Tibial nerve (tissue), 4 donors: ENCODE measurements around the gene TRIP13. TPM values are rescaled to one million over a fixed set of nuclear protein-coding genes. Genes with fewer than 3 reads are reported as not detected.
"Not testable (repeated sequence)": the region's sequence is repeated elsewhere in the genome, so short reads cannot be mapped to it uniquely, and the experiment has no call there.

Source experiments
- DNase-seq, 2 donors: peaks; one replicate each; pipeline ENCODE4 v3.0.0-alpha.2; 2019; ENCODE audit warnings: low spot score in 2 of 2
- H3K27ac ChIP-seq, 4 donors: fragments of 200-600 bp; sonication (generic) in 3 of 4; one replicate each; pipeline ENCODE4 v1.5.1; 2017 to 2019; ENCODE audit warnings: mild to moderate bottlenecking in 1 of 4
- H3K27me3 ChIP-seq, 2 donors: fragments of 200-600 bp; sonication (generic) in 1 of 2; one replicate each; pipeline versions ENCODE4 v1.5.1 to v1.6.0; 2017 to 2019
- H3K36me3 ChIP-seq, 3 donors: fragments of 200-600 bp; sonication (generic); one replicate each; pipeline ENCODE4 v1.5.1; 2018 to 2019
- H3K4me1 ChIP-seq, 4 donors: fragments of 200-600 bp; sonication (generic) in 3 of 4; one replicate each; pipeline ENCODE4 v1.5.1; 2017 to 2019
- H3K4me3 ChIP-seq, 4 donors: fragments of 200-600 bp; sonication (generic) in 3 of 4; one replicate each; pipeline ENCODE4 v1.5.1; 2017 to 2019; ENCODE audit warnings: mild to moderate bottlenecking in 1 of 4, moderate library complexity in 1 of 4
- H3K9me3 ChIP-seq, 4 donors: fragments of 200-600 bp; sonication (generic) in 3 of 4; one replicate each; pipeline ENCODE4 v1.5.1; 2017 to 2019
- EP300 ChIP-seq, 2 donors: sonication (generic); formaldehyde crosslinking; IDR thresholded peaks; one replicate each; pipeline ENCODE4 v1.6.1; 2017; ENCODE audit warnings: antibody characterized with exemption in 2 of 2, mild to moderate bottlenecking in 1 of 2
- POLR2A ChIP-seq, 2 donors: fragments of 450-650 bp; IDR thresholded peaks; one replicate each; pipeline ENCODE4 v1.6.1; 2017; ENCODE audit warnings: antibody characterized with exemption in 2 of 2, mild to moderate bottlenecking in 2 of 2, moderate library complexity in 2 of 2
- WGBS, 2 donors: methylation state at CpG; one replicate each; pipeline ENCODE4 v1.1.5; 2018; 5-methylcytosine and 5-hydroxymethylcytosine counted together
- total RNA-seq, 4 donors: library from RNA; depleted of rRNA; stranded (reverse); fragments of >200 nt; gene quantifications; one replicate each; pipeline ENCODE4 v1.1.0, GENCODE V29; 2016
- TF ChIP-seq, protein P1 (sequence below), 5 experiments: fragments of 200-600 bp in 3 of 5; fragments of 450-650 bp in 2 of 5; sonication (generic) in 3 of 5; IDR thresholded peaks; one replicate each; pipeline ENCODE4 v1.5.1; 2016 to 2019; ENCODE audit warnings: antibody characterized with exemption in 5 of 5, mild to moderate bottlenecking in 3 of 5, moderate library complexity in 2 of 5

Gene TRIP13
- total RNA-seq, 4 donors from 2014 or later, result 0.30 to 1.3 (median 0.52) TPM

DNA sequence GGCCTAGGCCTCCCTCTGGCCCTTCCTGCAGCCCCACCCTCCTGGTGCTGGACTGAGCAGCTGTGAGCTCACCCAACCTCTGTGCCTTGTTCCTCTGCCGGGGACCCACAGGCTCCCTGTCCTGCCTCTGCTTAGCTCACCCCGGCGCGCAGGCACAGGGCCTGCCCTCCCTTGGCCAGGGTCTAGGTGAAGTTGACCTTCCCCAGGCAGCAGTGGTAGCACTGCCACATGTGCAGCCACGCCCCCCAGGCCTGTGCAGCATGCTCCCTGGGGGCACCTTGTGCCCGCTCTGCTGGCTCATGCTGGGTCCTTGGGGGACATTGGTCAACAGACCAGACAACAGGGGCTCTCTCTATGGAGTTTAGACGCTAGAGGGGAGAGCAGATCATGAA lies 18.1 kb downstream of the TRIP13 start:
- Histone ChIP-seq H3K9me3 (no peaks in the 10 kb centered on the region), H3K4me3 (no peak overlapping the region), H3K27ac (no peak overlapping the region), H3K27me3 (no peaks in the 10 kb centered on the region), H3K36me3 (peaks cover 0 to 22% (median 0%) of the 10 kb centered on the region in 3 donors), H3K4me1 (no peaks in the 10 kb centered on the region)
- no peak for TF ChIP-seq POLR2A (IDR thresholded peaks at IDR 0.05)
- TF ChIP-seq, protein P1, sequence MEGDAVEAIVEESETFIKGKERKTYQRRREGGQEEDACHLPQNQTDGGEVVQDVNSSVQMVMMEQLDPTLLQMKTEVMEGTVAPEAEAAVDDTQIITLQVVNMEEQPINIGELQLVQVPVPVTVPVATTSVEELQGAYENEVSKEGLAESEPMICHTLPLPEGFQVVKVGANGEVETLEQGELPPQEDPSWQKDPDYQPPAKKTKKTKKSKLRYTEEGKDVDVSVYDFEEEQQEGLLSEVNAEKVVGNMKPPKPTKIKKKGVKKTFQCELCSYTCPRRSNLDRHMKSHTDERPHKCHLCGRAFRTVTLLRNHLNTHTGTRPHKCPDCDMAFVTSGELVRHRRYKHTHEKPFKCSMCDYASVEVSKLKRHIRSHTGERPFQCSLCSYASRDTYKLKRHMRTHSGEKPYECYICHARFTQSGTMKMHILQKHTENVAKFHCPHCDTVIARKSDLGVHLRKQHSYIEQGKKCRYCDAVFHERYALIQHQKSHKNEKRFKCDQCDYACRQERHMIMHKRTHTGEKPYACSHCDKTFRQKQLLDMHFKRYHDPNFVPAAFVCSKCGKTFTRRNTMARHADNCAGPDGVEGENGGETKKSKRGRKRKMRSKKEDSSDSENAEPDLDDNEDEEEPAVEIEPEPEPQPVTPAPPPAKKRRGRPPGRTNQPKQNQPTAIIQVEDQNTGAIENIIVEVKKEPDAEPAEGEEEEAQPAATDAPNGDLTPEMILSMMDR (IDR thresholded peaks at IDR 0.05), result no peak
- no peak for TF ChIP-seq EP300 (IDR thresholded peaks at IDR 0.05)
- 90 to 96% methylated on average over 6 to 7 of the region's 7 CpGs for WGBS, 2 donors
- no peak for DNase-seq

DNA sequence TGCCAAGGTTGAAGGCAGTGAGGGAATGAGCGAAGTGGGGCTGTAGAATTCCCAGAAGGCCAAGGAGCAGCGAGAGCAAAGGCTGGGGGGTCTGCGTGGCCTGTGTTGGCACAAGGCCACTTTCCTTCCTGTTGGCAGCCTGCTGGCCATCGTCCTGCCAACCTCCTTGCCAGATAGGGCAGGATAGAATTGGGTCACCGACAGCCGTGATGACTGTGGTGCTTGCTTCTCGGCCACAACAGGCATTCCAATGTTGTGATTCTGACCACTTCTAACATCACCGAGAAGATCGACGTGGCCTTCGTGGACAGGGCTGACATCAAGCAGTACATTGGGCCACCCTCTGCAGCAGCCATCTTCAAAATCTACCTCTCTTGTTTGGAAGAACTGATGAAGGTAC lies 18.9 kb downstream of the TRIP13 start:
- 79 to 82% methylated on average over 11 of the region's 11 CpGs for WGBS, 2 donors
- DNase-seq, result no peak
- H3K36me3 ChIP-seq, result peaks cover 0 to 27% (median 0%) of the 10 kb centered on the region in 3 donors
- H3K9me3 ChIP-seq, result no peaks in the 10 kb centered on the region
- H3K27ac ChIP-seq, result no peak overlapping the region
- H3K4me3 ChIP-seq, result no peak overlapping the region
- TF ChIP-seq, protein P1 (IDR thresholded peaks at IDR 0.05), result no peak
- TF ChIP-seq POLR2A (IDR thresholded peaks at IDR 0.05) (no peak), EP300 (IDR thresholded peaks at IDR 0.05) (no peak)
- H3K4me1 ChIP-seq, result no peaks in the 10 kb centered on the region
- no peaks in the 10 kb centered on the region for H3K27me3 ChIP-seq

DNA sequence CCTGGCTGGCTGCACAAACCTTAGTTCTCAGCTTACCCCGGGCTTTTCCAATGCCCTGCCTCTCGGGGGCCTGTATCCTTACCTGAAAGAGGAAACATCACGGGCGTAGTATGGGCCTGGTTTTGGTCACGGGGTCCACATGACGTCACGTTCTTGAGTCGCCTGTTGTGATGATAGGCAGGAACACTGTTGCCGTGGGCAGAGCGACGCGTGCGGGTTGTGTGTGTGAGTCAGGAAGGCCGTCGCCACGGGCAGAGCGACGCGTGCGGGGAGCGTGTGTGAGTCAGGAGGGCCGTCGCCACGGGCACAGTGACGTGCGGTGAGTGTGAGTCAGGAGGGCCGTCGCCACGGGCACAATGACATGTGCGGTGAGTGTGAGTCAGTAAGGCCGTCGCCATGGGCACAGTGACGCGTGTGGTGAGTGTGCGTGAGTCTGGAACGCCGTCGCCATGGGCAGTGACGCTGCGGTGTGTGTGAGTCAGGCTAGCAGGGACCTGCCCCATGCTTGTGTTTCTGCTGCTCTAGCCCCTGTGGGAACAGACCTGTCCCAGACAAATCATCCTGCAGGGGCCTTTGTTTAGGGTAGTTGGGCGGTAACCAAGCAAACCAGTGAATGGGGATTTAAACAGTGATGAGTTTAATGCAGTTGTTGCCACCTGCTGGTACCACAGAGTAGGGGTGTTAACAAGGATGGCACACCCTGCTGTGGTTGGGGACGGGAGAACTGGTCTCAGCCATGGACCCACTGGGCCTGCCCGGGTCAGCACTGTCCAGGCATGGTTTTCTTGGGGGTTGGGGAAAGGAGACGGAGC lies 19.8 kb downstream of the TRIP13 start:
- Histone ChIP-seq H3K27me3 (no peaks in the 10 kb centered on the region), H3K36me3 (peaks cover 0 to 23% (median 0%) of the 10 kb centered on the region in 3 donors), H3K9me3 (no peaks in the 10 kb centered on the region), H3K4me1 (no peaks in the 10 kb centered on the region), H3K4me3 (no peak overlapping the region), H3K27ac (no peak overlapping the region)
- 90 to 94% methylated on average over 44 of the region's 44 CpGs for WGBS, 2 donors
- TF ChIP-seq EP300 (IDR thresholded peaks at IDR 0.05) (no peak), POLR2A (IDR thresholded peaks at IDR 0.05) (no peak)
- TF ChIP-seq, protein P1 (IDR thresholded peaks at IDR 0.05), result no peak
- no peak for DNase-seq

DNA sequence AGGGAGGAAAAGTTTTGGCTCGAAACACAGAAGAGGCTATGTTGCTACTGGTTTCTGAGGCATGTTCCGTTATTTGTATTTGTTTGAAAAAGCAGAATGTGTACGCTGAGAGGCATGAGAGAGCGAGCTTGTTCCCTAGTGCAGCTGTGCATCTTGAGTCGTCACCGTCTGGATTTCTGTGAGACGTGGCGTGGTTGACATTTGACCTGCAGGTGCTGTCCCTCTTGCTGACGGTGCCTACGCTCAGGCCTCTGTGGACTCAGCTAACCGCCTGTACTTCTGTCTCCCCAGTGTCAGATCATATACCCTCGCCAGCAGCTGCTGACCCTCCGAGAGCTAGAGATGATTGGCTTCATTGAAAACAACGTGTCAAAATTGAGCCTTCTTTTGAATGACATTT lies 21.5 kb downstream of the TRIP13 start:
- no peaks in the 10 kb centered on the region for H3K4me1 ChIP-seq
- 86 to 90% methylated on average over 14 of the region's 14 CpGs for WGBS, 2 donors
- no peaks in the 10 kb centered on the region for H3K27me3 ChIP-seq
- no peak for DNase-seq
- peaks cover 0 to 3% (median 0%) of the 10 kb centered on the region in 4 donors for H3K9me3 ChIP-seq
- peaks cover 0 to 19% (median 0%) of the 10 kb centered on the region in 3 donors for H3K36me3 ChIP-seq
- TF ChIP-seq POLR2A (IDR thresholded peaks at IDR 0.05) (no peak), EP300 (IDR thresholded peaks at IDR 0.05) (no peak)
- TF ChIP-seq, protein P1 (IDR thresholded peaks at IDR 0.05), result no peak
- H3K4me3 ChIP-seq, result no peak overlapping the region
- H3K27ac ChIP-seq, result no peak overlapping the region

DNA sequence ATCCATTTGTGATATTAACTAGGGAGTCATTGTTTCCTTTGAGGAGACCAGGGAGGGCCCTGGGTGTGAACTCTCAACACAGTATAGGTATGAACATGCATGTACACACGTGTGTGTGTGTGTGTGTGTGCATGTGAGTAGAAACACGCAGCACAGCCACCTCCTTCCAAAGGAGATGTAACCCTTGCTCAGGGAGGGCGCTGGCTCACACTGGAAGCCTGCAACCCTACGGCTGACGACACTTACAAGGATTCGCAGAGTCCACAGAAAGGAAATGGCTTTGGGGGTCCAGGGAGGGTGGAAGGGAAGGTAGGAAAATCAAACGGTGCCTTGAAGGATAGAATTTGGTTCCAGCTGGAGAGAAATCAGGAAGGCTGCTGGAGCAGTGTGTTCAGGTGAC lies 21.9 kb downstream of the TRIP13 start:
- Histone ChIP-seq H3K27me3 (no peaks in the 10 kb centered on the region), H3K9me3 (peaks cover 0 to 3% (median 0%) of the 10 kb centered on the region in 4 donors), H3K36me3 (peaks cover 0 to 16% (median 0%) of the 10 kb centered on the region in 3 donors), H3K4me3 (no peak overlapping the region), H3K4me1 (no peaks in the 10 kb centered on the region), H3K27ac (no peak overlapping the region)
- TF ChIP-seq EP300 (IDR thresholded peaks at IDR 0.05), result no peak
- TF ChIP-seq, protein P1 (IDR thresholded peaks at IDR 0.05), result no peak
- TF ChIP-seq POLR2A (IDR thresholded peaks at IDR 0.05), result no peak
- DNase-seq, result no peak
- WGBS, 2 donors, result 86 to 93% methylated on average over 7 of the region's 7 CpGs

DNA sequence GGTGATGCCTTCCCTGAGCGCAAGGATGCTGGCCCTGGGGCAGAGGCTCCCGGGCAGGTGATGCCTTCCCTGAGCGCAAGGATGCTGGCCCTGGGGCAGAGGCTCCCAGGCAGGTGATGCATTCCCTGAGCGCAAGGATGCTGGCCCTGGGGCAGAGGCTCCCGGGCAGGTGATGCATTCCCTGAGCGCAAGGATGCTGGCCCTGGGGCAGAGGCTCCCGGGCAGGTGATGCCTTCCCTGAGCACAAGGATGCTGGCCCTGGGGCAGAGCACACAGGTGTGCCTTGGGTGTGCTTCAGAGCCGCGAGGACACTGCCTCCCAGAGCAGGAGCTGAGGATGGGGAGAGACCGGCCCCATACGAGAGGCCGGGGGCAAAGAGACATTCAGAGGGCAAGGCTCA lies 22.7 kb downstream of the TRIP13 start:
- not testable (repeated sequence) for H3K27me3 ChIP-seq, H3K27ac ChIP-seq, H3K9me3 ChIP-seq, H3K4me1 ChIP-seq, DNase-seq, H3K4me3 ChIP-seq
- peaks cover 0 to 16% (median 0%) of the 10 kb centered on the region in 3 donors for H3K36me3 ChIP-seq
- 93 to 97% methylated on average over 10 to 12 of the region's 12 CpGs for WGBS, 2 donors
